ENCODE data around the gene ERGIC1. TPM values are rescaled to one million over a fixed set of nuclear protein-coding genes. Genes with fewer than 3 reads are reported as not detected.

Gene ERGIC1
- polyA plus RNA-seq, 1 donor, result 112 TPM

DNA sequence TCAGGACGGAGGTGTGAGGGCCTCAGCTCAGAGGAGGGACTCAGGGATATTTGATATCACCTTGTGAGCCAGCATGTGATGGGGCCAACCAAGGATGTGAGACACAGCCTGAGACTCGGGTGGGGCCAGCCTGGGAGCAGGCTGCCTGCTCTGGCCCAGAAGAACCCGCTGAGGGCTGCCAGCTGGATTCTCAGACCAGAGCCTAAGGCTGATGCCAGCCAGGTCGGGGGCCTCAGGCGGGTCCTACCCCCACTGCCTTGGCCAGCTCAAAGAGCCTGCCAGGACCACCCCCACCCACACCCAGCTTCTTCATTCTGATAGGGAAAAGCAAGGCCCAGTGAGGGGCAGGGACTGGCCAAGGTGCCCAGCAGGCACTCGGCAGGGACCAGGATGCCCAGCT is 42.8 kb upstream of the ERGIC1 start:
- peak overlapping the region; percentile 16 for H3K27ac ChIP-seq (ENCODE audit: low read length)

GRCh38 chr5:172791726-172792445 is 42.2 kb upstream of the ERGIC1 start:
- DNase-seq, result no peak
- Histone ChIP-seq H3K36me3 (ENCODE audit: control insufficient read depth, insufficient read depth, low read length) (no peaks in the 10 kb centered on the region), H3K27me3 (ENCODE audit: control insufficient read depth, insufficient read depth, low read length) (no peaks in the 10 kb centered on the region), H3K9me3 (ENCODE audit: control insufficient read depth, low read depth, low read length) (peaks cover 5% of the 10 kb centered on the region), H3K4me3 (ENCODE audit: low read length) (no peak overlapping the region), H3K4me1 (ENCODE audit: control insufficient read depth, insufficient read depth, low read length) (peaks cover 28% of the 10 kb centered on the region), H3K27ac (ENCODE audit: low read length) (no peak overlapping the region)
- no CpG with 5 or more reads among the region's 10 CpGs for WGBS (ENCODE audit: insufficient coverage, low lambda C conversion rate)

More for the DNA sequence above, 42.8 kb upstream of the ERGIC1 start:
- Histone ChIP-seq H3K4me3 (ENCODE audit: low read length) (no peak overlapping the region), H3K27me3 (ENCODE audit: control insufficient read depth, insufficient read depth, low read length) (no peaks in the 10 kb centered on the region), H3K36me3 (ENCODE audit: control insufficient read depth, insufficient read depth, low read length) (no peaks in the 10 kb centered on the region), H3K9me3 (ENCODE audit: control insufficient read depth, low read depth, low read length) (peaks cover 5% of the 10 kb centered on the region), H3K4me1 (ENCODE audit: control insufficient read depth, insufficient read depth, low read length) (peaks cover 28% of the 10 kb centered on the region)
- DNase-seq, result peak; percentile 51 to 73
- no CpG with 5 or more reads among the region's 6 CpGs for WGBS (ENCODE audit: insufficient coverage, low lambda C conversion rate)

DNA sequence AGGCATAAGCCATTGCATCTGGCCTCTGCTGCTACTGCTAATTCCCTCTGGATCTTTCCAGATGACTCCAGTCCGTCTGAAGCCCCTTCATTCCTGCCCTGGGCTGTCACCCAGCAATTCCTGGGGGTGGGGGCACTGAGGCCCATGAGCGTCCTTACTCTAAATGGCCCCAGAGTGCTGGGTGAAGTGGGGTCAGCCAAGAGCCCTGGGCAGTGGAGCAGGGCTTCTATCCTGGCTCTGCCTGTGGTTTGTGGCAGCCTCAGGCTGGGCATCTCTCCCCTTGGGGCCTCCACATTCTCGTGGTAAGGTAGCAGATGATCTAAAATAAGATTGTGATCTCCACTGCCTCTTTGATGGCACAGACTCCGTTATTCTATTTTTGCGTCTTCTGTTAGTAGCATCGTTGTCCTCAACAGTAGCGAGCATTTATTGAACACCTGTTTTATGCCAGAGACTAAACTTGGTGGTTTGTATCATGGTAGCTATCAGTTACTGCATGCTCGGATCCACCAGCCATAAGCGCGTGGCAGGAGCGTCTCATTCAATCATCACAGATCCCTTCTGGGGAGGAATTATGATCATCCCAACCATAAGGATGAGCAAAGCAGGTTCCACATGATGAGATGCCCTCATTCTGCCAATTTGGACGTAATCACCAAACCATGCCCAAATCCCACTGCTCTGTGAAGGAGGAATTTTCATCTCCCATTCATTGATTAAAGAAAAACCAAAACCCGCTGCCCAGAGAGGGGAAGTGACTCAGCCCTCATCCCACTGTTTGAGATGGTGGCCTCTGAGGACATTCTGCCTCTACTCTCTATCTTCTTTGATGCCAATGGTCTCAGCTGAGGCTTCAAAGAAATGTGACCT is 41.1 kb upstream of the ERGIC1 start:
- no peak for DNase-seq
- no peak overlapping the region for H3K27ac ChIP-seq (ENCODE audit: low read length)
- 100% methylated on average over 1 of the region's 13 CpGs for WGBS (ENCODE audit: insufficient coverage, low lambda C conversion rate)

DNA sequence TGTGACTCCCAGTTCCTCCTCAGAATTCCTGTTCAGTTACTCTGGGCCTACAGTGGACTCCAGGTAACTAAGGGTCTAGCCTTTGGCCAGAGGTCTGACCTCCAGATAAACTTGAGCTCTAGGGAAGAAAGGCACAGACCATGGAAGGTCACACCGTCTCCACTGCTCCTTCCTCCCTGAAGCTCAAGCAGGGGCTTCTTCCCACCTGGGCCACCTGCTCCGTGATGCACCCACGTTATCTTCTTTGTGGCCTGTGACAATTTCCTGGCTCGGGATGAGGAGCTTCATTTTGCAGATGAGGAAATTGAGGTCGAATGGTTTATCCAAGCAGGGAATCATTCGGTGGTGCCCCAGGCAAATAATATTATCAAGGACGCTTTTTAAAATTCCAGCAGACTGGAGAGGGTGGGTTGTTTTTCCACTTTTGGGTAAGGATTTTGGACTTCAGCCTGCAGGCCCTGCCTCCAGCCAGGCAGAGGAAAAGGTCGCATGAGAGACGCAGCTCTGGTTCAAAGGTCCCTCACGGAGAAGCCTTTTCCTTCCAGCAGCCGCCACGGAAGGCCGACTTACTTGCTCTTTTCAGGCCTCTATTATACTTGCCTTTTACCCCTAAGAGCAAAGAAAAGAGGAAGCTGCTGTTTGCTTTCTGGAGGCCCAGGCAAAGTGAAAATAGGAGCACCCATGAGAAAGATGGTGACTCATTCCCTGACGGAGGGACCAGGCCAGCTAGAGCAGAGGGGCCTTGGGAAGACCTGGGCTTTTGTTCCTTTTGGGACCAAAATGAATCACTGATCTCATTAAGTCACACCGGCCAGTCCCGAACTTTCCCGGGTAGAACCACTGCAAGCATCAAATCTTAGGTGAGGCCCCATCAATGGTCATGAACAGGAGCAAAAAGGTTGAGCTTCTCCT is 40.2 kb upstream of the ERGIC1 start:
- no CpG with 5 or more reads among the region's 17 CpGs for WGBS (ENCODE audit: insufficient coverage, low lambda C conversion rate)
- Histone ChIP-seq H3K4me1 (ENCODE audit: control insufficient read depth, insufficient read depth, low read length) (peaks cover 25% of the 10 kb centered on the region), H3K36me3 (ENCODE audit: control insufficient read depth, insufficient read depth, low read length) (no peaks in the 10 kb centered on the region), H3K9me3 (ENCODE audit: control insufficient read depth, low read depth, low read length) (peaks cover 5% of the 10 kb centered on the region), H3K27me3 (ENCODE audit: control insufficient read depth, insufficient read depth, low read length) (no peaks in the 10 kb centered on the region), H3K27ac (ENCODE audit: low read length) (no peak overlapping the region), H3K4me3 (ENCODE audit: low read length) (no peak overlapping the region)
- no peak for DNase-seq

More for the DNA sequence above, 41.1 kb upstream of the ERGIC1 start:
- Histone ChIP-seq H3K36me3 (ENCODE audit: control insufficient read depth, insufficient read depth, low read length) (no peaks in the 10 kb centered on the region), H3K27me3 (ENCODE audit: control insufficient read depth, insufficient read depth, low read length) (no peaks in the 10 kb centered on the region), H3K4me3 (ENCODE audit: low read length) (no peak overlapping the region), H3K9me3 (ENCODE audit: control insufficient read depth, low read depth, low read length) (peaks cover 5% of the 10 kb centered on the region), H3K4me1 (ENCODE audit: control insufficient read depth, insufficient read depth, low read length) (peaks cover 28% of the 10 kb centered on the region)

GRCh38 chr5:172795318-172795977 is 38.6 kb upstream of the ERGIC1 start:
- Histone ChIP-seq H3K4me1 (ENCODE audit: control insufficient read depth, insufficient read depth, low read length) (peaks cover 9% of the 10 kb centered on the region), H3K27me3 (ENCODE audit: control insufficient read depth, insufficient read depth, low read length) (no peaks in the 10 kb centered on the region), H3K27ac (ENCODE audit: low read length) (peak overlapping the region; percentile 10), H3K9me3 (ENCODE audit: control insufficient read depth, low read depth, low read length) (peaks cover 5% of the 10 kb centered on the region), H3K4me3 (ENCODE audit: low read length) (no peak overlapping the region), H3K36me3 (ENCODE audit: control insufficient read depth, insufficient read depth, low read length) (no peaks in the 10 kb centered on the region)
- peak; percentile 57 to 73 for DNase-seq
- whole genome bisulfite sequencing (ENCODE audit: insufficient coverage, low lambda C conversion rate), result 40% methylated on average over 1 of the region's 13 CpGs

GRCh38 chr5:172796306-172796705 is 37.7 kb upstream of the ERGIC1 start:
- Histone ChIP-seq H3K4me3 (ENCODE audit: low read length) (no peak overlapping the region), H3K27me3 (ENCODE audit: control insufficient read depth, insufficient read depth, low read length) (no peaks in the 10 kb centered on the region), H3K27ac (ENCODE audit: low read length) (no peak overlapping the region), H3K4me1 (ENCODE audit: control insufficient read depth, insufficient read depth, low read length) (peaks cover 3% of the 10 kb centered on the region), H3K9me3 (ENCODE audit: control insufficient read depth, low read depth, low read length) (peaks cover 5% of the 10 kb centered on the region), H3K36me3 (ENCODE audit: control insufficient read depth, insufficient read depth, low read length) (no peaks in the 10 kb centered on the region)
- WGBS (ENCODE audit: insufficient coverage, low lambda C conversion rate), result no CpG with 5 or more reads among the region's 6 CpGs
- no peak for DNase-seq

GRCh38 chr5:172797771-172798191 is 36.3 kb upstream of the ERGIC1 start:
- peaks cover 4% of the 10 kb centered on the region for H3K4me1 ChIP-seq (ENCODE audit: control insufficient read depth, insufficient read depth, low read length)
- H3K4me3 ChIP-seq (ENCODE audit: low read length), result no peak overlapping the region
- no CpG with 5 or more reads among the region's 5 CpGs for WGBS (ENCODE audit: insufficient coverage, low lambda C conversion rate)
- no peaks in the 10 kb centered on the region for H3K27me3 ChIP-seq (ENCODE audit: control insufficient read depth, insufficient read depth, low read length)
- H3K27ac ChIP-seq (ENCODE audit: low read length), result no peak overlapping the region
- no peak for DNase-seq
- H3K36me3 ChIP-seq (ENCODE audit: control insufficient read depth, insufficient read depth, low read length), result no peaks in the 10 kb centered on the region
- H3K9me3 ChIP-seq (ENCODE audit: control insufficient read depth, low read depth, low read length), result peaks cover 5% of the 10 kb centered on the region

- WGBS (ENCODE audit: insufficient coverage, low lambda C conversion rate), result 100% methylated on average over 1 of the region's 14 CpGs
- no peaks in the 10 kb centered on the region for H3K27me3 ChIP-seq (ENCODE audit: control insufficient read depth, insufficient read depth, low read length)
Observed at GRCh38 chr5:172798422-172799215, 35.4 kb upstream of the ERGIC1 start.

GRCh38 chr5:172799416-172799815 is 34.6 kb upstream of the ERGIC1 start:
- no CpG with 5 or more reads among the region's 6 CpGs for WGBS (ENCODE audit: insufficient coverage, low lambda C conversion rate)
- DNase-seq, result no peak
- Histone ChIP-seq H3K27me3 (ENCODE audit: control insufficient read depth, insufficient read depth, low read length) (no peaks in the 10 kb centered on the region), H3K4me3 (ENCODE audit: low read length) (no peak overlapping the region), H3K4me1 (ENCODE audit: control insufficient read depth, insufficient read depth, low read length) (peaks cover 4% of the 10 kb centered on the region), H3K9me3 (ENCODE audit: control insufficient read depth, low read depth, low read length) (no peaks in the 10 kb centered on the region), H3K36me3 (ENCODE audit: control insufficient read depth, insufficient read depth, low read length) (no peaks in the 10 kb centered on the region), H3K27ac (ENCODE audit: low read length) (no peak overlapping the region)

More at GRCh38 chr5:172798422-172799215, 35.4 kb upstream of the ERGIC1 start:
- DNase-seq, result no peak
- Histone ChIP-seq H3K27ac (ENCODE audit: low read length) (no peak overlapping the region), H3K36me3 (ENCODE audit: control insufficient read depth, insufficient read depth, low read length) (no peaks in the 10 kb centered on the region), H3K4me1 (ENCODE audit: control insufficient read depth, insufficient read depth, low read length) (peaks cover 4% of the 10 kb centered on the region), H3K9me3 (ENCODE audit: control insufficient read depth, low read depth, low read length) (peaks cover 4% of the 10 kb centered on the region), H3K4me3 (ENCODE audit: low read length) (no peak overlapping the region)

Data from large intestine (tissue), 3 donors.